OCI-M2 (cell line): ENCODE results near the gene REG3A.

Experiments
- DNase-seq: peaks from one replicate; lab custom pipeline; 2025; ENCODE audit not compliant: unreplicated experiment; lab: John Stamatoyannopoulos, UW

The REG3A gene

DNA sequence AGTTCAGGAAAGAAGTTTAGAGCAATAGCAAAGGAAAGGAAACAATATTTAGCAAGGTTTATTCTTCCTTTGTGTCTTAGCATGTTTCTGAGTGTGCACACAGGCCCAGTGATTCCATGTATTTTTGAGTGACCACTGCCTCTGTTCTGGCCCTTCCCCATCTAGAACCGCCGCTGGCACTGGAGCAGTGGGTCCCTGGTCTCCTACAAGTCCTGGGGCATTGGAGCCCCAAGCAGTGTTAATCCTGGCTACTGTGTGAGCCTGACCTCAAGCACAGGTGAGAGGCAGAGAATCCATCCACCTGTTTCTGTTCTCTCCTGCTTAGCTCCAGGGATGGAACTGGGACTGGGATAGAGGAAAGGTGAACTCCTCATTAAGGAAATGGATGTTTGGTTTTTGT, 36.9 kb downstream of the REG3A start:
- DNase-seq, result no peak

- no peak for DNase-seq
Measured at GRCh38 chr2:79120194-79120713, 39.3 kb downstream of the REG3A start, which contains the start of gene REG1A. TSS of gene REG1A (plus strand) at chr2:79120488. CDS start at chr2:79120862, 374 bp downstream.

GRCh38 chr2:79116997-79117928, 42.3 kb downstream of the REG3A start:
- DNase-seq, result no peak

GRCh38 chr2:79114797-79115494, 44.6 kb downstream of the REG3A start:
- no peak for DNase-seq

GRCh38 chr2:79112269-79112668, 47.3 kb downstream of the REG3A start:
- no peak for DNase-seq
